H54 (cell line): Measurements from ENCODE around the gene CCDC150.
"Not testable (repeated sequence)": the region's sequence is repeated elsewhere in the genome, so short reads cannot be mapped to it uniquely, and the experiment has no call there.

Source experiments
- DNase-seq: peaks from one replicate; pipeline ENCODE4 v3.0.0; 2011; ENCODE audit warnings: low spot score, mixed read lengths; ENCODE audit not compliant: insufficient read length
- FAIRE-seq: peaks from 3 replicates; lab custom pipeline; 2011; peaks lifted over from hg19 to GRCh38; lab: Jason Lieb, UNC
- POLR2A ChIP-seq: IDR thresholded peaks from 2 replicates; pipeline ENCODE4 v1.6.1; 2011; ENCODE audit warnings: low read depth, mild to moderate bottlenecking, low read length

CCDC150 gene

DNA sequence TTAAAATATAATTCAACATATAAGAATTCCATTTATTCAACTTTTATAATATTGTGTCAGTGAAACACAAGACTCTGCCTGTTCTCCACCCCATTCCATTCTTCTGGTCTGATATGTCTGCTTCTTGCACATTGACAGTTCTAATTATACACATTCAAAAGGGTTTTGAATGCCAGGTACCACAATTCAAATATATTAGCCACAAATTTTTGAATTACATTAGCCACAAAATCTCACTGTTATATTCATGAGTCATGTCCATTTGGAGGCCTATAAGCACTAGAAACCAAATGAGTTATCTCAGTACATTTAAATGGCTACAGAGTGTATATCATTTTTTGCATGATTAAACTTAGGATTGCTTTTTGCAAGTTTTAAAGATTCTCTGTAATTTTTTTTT, 72.1 kb downstream of the CCDC150 start:
- FAIRE-seq (no peak), DNase-seq (no peak)
- TF ChIP-seq POLR2A: no peak

DNA sequence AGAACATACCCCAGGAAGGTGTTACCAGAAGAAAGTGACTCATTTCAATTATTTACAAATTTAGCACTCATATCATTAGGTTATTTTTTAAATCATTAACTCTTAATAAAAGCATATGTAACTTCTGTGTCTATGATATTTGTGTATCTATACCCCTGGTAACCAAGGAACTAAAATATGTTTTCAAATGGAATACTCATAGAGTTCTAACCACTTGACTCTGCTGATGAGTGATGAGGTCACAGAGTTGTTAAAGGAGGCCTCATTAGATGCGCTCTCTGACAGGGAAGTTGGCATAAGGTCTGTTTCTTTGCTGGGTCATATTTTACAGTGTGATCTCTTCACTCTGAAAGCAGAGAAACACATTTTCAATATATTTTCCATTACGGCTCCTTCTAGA, 73.4 kb downstream of the CCDC150 start:
- DNase-seq (no peak), FAIRE-seq (no peak)
- TF ChIP-seq POLR2A: no peak

GRCh38 chr2:196718419-196719109, 79.0 kb downstream of the CCDC150 start:
- FAIRE-seq (no peak), DNase-seq (no peak)
- no peak for TF ChIP-seq POLR2A

DNA sequence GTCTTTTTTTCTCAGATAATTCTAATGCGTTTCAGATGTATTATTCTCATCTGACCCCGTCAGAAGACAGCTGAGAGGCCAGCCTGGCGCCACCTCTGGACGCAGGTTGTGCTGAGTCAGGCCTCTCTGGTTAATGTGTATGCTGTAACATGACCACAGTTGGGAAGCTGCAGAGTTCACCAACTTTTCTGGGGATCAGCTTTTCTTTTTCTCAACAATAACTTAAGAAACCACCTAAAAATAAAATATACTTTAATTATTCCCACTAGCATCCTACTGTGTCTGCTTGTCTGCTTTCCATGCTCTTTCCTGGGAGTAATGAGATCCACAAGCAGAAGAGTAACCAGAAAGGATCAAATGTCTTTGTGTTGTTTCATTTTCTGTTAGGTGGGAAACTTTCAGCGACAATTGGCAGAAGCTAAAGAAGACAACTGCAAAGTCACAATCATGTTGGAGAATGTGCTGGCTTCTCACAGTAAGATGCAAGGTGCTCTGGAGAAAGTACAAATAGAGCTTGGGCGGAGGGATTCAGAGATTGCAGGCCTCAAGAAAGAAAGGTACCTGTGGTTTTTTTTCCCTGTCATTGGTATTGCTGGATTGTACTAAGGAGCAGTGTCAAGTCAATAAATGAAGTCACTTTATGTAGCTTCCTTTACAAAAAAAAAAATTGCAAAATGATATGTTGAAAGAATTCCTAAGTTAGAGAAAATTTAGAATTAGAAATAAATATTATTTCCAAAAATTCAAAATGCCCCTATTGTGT, 79.8 kb downstream of the CCDC150 start:
- DNase-seq (peak; percentile 37), FAIRE-seq (peak; percentile 86)
- TF ChIP-seq POLR2A: no peak

DNA sequence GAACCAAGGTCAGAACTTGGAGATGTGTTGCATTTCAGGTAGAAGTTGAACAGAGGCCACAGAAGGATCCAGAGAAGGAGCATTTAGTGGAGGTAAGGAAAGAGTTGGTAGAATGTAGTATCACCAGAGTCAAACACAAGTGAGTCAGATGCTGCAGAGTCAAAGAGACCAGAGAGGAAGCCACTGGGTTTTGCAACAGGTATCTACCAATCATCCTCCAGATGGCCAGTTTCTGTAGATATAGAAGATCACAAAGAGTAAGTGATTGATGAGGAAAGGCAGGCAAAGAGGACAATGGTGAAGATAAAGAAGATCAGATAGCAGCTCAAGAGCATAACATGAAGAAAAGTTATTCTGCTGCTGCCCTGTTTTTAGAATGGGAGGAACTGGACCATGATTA, 84.1 kb downstream of the CCDC150 start:
- FAIRE-seq: no peak

GRCh38 chr2:196725218-196725617, 85.7 kb downstream of the CCDC150 start:
- DNase-seq: no peak
- no peak for FAIRE-seq
- no peak for TF ChIP-seq POLR2A

More for the DNA sequence above, 84.1 kb downstream of the CCDC150 start:
- TF ChIP-seq POLR2A: no peak
- no peak for DNase-seq

DNA sequence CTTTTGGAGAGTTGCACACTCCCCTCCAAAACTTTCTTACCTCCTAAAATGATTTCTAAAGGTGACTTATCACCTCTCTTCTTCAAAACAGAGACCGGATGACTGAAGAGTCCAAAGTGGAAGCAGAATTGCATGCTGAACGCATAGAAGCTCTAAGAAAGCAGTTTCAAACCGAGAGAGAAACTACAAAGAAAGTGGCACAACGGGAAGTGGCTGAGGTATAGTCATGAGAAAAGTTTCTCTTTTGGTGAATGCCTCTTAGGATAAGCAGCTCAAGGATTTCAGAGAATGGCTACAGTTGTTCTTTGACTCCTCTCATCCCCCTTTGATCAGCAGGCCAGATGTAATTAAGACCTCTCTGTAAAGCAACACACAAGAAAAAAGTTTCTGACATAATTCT, 86.4 kb downstream of the CCDC150 start:
- DNase-seq (no peak), FAIRE-seq (no peak)
- TF ChIP-seq POLR2A: no peak

- no peak for TF ChIP-seq POLR2A
- no peak for FAIRE-seq
- DNase-seq: no peak
Observed at GRCh38 chr2:196729418-196729817, 89.9 kb downstream of the CCDC150 start.

DNA sequence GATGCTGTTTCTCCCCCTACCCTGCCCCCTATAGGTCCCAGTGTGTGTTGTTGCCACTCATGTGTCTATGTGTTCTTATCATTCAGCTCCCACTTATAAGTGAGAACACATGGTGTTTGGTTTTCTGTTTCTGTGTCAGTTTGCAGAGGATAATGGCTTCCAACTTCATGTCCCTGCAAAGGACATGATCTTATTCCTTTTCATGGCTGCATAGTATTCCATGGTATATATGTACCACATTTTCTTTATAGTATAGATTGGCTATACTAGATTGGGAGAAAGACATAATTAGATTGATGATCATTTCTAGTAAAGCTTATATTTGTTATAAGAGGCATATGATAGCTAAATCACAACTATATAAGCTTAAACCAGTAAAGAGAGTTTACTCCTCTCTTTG, 97.1 kb downstream of the CCDC150 start:
- not testable (repeated sequence) for DNase-seq

DNA sequence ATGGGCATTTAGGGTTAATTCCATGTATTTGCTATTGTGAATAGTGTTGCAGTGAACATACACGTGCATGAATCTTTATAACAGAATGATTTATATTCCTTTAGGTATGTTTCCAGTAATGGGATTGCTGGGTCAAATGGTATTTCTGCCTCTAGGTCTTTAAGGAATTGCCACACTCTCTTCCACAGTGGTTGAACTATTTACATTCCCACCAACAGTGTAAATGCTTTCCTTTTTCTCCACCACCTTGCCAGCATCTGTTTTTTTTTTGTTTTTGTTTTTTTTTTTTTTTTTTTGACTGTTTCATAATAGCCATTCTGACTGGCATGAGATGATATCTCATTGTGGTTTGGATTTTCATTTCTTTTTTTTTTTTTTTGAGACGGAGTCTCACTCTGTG, 97.5 kb downstream of the CCDC150 start:
- FAIRE-seq: no peak
- DNase-seq: no peak
- no peak for TF ChIP-seq POLR2A

More for the DNA sequence above, 97.1 kb downstream of the CCDC150 start:
- FAIRE-seq: not testable (repeated sequence)

- no peak for TF ChIP-seq POLR2A
- DNase-seq (no peak), FAIRE-seq (no peak)
Observed at GRCh38 chr2:196739031-196739430, 99.5 kb downstream of the CCDC150 start.

GRCh38 chr2:196742216-196742615, 102.7 kb downstream of the CCDC150 start:
- DNase-seq (no peak), FAIRE-seq (no peak)
- TF ChIP-seq POLR2A: no peak

DNA sequence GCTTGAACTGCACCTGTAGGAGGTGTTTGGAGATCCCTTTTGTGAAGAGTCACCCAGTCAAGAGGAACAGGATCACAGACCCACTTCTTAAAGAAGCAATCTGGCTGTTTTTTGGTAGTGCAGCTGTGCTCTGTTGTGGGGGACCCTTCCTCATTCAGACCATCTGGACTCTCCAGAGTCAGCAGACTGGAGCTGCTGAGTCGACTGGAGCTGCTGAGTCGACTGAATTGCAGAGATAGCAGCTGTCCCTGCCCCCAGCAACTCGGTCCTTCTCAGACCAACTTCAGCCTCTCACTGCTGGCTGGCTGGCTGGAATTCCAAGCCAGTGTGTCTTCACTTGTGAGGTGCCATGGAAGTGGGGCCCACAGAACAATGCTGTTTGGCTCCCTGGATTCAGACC, 103.2 kb downstream of the CCDC150 start:
- DNase-seq: no peak
- FAIRE-seq: no peak

DNA sequence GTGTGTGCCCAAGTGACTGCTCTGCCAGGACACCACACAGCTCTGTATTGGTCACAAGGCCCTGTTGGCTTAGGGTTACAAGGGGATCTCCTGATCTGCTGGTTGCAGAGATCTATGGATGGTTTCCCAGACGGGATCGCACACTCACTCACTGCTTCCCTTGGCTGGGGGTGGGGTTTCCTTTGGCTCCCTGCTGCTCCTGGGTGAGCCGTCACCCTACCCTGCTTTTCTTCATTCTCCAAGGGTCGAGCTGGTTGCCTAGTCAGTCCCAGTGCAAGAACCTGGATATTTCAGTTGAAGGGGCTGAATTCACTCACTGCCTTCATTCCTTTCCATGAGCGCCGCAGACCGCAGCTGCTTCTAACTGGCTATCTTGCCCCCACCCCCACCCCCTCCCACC, 103.7 kb downstream of the CCDC150 start:
- no peak for TF ChIP-seq POLR2A
- DNase-seq: no peak
- no peak for FAIRE-seq

More for the DNA sequence above, 103.2 kb downstream of the CCDC150 start:
- TF ChIP-seq POLR2A: no peak

- TF ChIP-seq POLR2A: no peak
- no peak for DNase-seq
- no peak for FAIRE-seq
Observed at GRCh38 chr2:196745711-196746110, 106.2 kb downstream of the CCDC150 start.
